A673 (cell line): Measurements from ENCODE around the gene CBX7. TPM values are rescaled to one million over a fixed set of nuclear protein-coding genes. Genes with fewer than 3 reads are reported as not detected.

ENCODE experiments used
- BruUV-seq: library from RNA; stranded (reverse); fragments of 400-500 nt; replicated peaks from 2 replicates; lab custom pipeline; 2021; lab: Mats Ljungman, UMichigan
- CTCF ChIA-PET: fragments of 300-600 bp; sonication (Branson Sonifier 250); formaldehyde crosslinking; loops from one replicate; lab custom pipeline; 2022; ENCODE audit warnings: antibody characterized with exemption; lab: Charles Lee
- POLR2A ChIA-PET: fragments of 300-600 bp; sonication (Branson Sonifier 250); formaldehyde crosslinking; loops from one replicate; lab custom pipeline; 2022; ENCODE audit warnings: antibody characterized with exemption; ENCODE audit not compliant: low non-redundant PET; lab: Charles Lee
- DNase-seq: peaks from one replicate; pipeline ENCODE4 v3.0.0-alpha.2; 2015; ENCODE audit warnings: low spot score
- H3K27ac ChIP-seq: fragments of 200-600 bp; sonication (generic); 2 replicates; pipeline ENCODE4 v1.5.1; 2016; ENCODE audit warnings: mixed run types, low read depth, mild to moderate bottlenecking, mixed read lengths, antibody characterized with exemption, low read length; ENCODE audit not compliant: poor library complexity, severe bottlenecking
- H3K27me3 ChIP-seq: fragments of 200-600 bp; sonication (generic); replicated peaks from 2 replicates; pipeline ENCODE4 v1.6.1; 2017; ENCODE audit warnings: mixed run types, low read depth, mild to moderate bottlenecking, mixed read lengths, antibody characterized with exemption, low read length; ENCODE audit not compliant: insufficient read depth, poor library complexity
- H3K36me3 ChIP-seq: fragments of 200-600 bp; sonication (generic); 2 replicates; pipeline ENCODE4 v1.6.1; 2016; ENCODE audit warnings: mixed run types, mild to moderate bottlenecking, mixed read lengths, antibody characterized with exemption, low read length; ENCODE audit not compliant: insufficient read depth, poor library complexity, severe bottlenecking
- H3K4me1 ChIP-seq: fragments of 200-600 bp; sonication (generic); 2 replicates; pipeline ENCODE4 v1.6.1; 2017; ENCODE audit warnings: mixed run types, mild to moderate bottlenecking, mixed read lengths, antibody characterized with exemption, low read length; ENCODE audit not compliant: insufficient read depth, poor library complexity, severe bottlenecking
- H3K4me3 ChIP-seq: fragments of 200-600 bp; sonication (generic); 2 replicates; pipeline ENCODE4 v1.5.1; 2016; ENCODE audit warnings: low read depth, mixed run types, mild to moderate bottlenecking, mixed read lengths, low read length; ENCODE audit not compliant: poor library complexity, severe bottlenecking
- H3K9me3 ChIP-seq: fragments of 200-600 bp; sonication (generic); 2 replicates; pipeline ENCODE4 v1.6.1; 2016; ENCODE audit warnings: mixed run types, low read depth, mild to moderate bottlenecking, mixed read lengths, antibody characterized with exemption, low read length; ENCODE audit not compliant: poor library complexity, severe bottlenecking
- EZH2 ChIP-seq: fragments of 200-600 bp; sonication (generic); IDR thresholded peaks from 2 replicates; pipeline ENCODE4 v1.6.1; 2017; ENCODE audit warnings: borderline replicate concordance, low read depth, mild to moderate bottlenecking, mixed read lengths, antibody characterized with exemption, low read length; ENCODE audit not compliant: poor library complexity, severe bottlenecking
- intact Hi-C: fragments of 100-400 bp; cut with micrococcal nuclease; formaldehyde crosslinking; loops from one replicate; pipeline ENCODE4 v1.10.0; 2022; ENCODE audit not compliant: unreplicated experiment
- total RNA-seq: library from RNA; stranded (reverse); gene quantifications from 2 replicates; pipeline ENCODE4 v1.2.3, GENCODE V29; 2021
- TF ChIP-seq, protein P1 (sequence below): fragments of 300-800, 200-600 bp; sonication (generic); conservative IDR thresholded peaks from 2 replicates; pipeline ENCODE4 v1.5.1; 2017; ENCODE audit warnings: low read depth, mild to moderate bottlenecking, antibody characterized with exemption, low read length, moderate library complexity, mixed read lengths

Gene CBX7
- total RNA-seq, 1 experiment from 2014 or later = 2.8 TPM

DNA sequence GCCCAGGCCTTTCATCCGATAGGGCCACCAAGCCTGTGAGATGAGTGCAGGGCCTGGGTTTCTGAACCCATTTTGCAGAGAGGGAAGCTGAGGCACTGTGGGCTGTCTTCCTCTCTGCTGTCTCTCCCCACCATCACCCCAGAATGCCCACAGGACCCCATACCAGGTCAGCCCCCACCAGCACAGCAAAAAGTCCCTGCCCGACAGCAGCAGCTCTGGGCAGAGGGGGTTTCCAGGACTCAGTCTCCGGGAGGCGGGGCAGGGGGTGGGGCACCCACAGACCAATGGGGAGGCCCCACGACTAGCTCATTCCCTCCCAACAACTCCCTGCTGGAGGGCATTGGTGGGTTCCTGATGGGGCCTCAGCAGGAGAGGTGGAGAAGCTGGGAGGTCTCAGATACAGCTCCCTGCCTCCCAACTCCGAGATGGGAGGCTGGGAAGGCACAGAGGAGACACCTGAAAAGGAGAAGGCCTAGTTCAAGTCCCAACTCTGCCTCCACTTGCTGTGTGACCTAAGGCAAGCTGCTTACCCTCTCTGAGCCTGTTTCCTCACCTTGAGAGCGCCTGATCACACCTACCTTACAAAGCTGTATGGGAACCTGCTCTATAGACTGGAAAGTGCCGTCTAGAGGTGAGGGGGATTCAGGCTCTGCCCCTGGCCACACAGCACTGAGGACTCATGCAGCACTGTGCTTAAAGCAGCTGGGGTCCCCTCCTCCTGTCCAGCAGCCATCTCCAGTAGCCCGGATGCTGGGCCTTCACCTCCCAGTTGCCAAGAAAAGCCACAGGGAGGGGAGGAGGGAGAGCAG, 3.5 kb downstream of the CBX7 start:
- ChIA-PET CTCF (interaction anchor here (0.6 kb wide), 1 partner anchor 26 kb away, joined by 3 read pairs; no protein-coding TSS in a partner anchor), POLR2A (no interaction called here)
- peaks cover 10% of the 10 kb centered on the region for H3K27me3 ChIP-seq
- H3K36me3 ChIP-seq = no peaks in the 10 kb centered on the region
- TF ChIP-seq EZH2 = no peak
- TF ChIP-seq, protein P1, sequence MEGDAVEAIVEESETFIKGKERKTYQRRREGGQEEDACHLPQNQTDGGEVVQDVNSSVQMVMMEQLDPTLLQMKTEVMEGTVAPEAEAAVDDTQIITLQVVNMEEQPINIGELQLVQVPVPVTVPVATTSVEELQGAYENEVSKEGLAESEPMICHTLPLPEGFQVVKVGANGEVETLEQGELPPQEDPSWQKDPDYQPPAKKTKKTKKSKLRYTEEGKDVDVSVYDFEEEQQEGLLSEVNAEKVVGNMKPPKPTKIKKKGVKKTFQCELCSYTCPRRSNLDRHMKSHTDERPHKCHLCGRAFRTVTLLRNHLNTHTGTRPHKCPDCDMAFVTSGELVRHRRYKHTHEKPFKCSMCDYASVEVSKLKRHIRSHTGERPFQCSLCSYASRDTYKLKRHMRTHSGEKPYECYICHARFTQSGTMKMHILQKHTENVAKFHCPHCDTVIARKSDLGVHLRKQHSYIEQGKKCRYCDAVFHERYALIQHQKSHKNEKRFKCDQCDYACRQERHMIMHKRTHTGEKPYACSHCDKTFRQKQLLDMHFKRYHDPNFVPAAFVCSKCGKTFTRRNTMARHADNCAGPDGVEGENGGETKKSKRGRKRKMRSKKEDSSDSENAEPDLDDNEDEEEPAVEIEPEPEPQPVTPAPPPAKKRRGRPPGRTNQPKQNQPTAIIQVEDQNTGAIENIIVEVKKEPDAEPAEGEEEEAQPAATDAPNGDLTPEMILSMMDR = no peak
- peak; percentile 82 for DNase-seq
- H3K27ac ChIP-seq = peak overlapping the region; percentile 66
- intact Hi-C loops = no loop called here
- H3K4me3 ChIP-seq = no peak overlapping the region
- peaks cover 31% of the 10 kb centered on the region for H3K4me1 ChIP-seq
- BruUV-seq = no TSS peak
- H3K9me3 ChIP-seq = no peaks in the 10 kb centered on the region

DNA sequence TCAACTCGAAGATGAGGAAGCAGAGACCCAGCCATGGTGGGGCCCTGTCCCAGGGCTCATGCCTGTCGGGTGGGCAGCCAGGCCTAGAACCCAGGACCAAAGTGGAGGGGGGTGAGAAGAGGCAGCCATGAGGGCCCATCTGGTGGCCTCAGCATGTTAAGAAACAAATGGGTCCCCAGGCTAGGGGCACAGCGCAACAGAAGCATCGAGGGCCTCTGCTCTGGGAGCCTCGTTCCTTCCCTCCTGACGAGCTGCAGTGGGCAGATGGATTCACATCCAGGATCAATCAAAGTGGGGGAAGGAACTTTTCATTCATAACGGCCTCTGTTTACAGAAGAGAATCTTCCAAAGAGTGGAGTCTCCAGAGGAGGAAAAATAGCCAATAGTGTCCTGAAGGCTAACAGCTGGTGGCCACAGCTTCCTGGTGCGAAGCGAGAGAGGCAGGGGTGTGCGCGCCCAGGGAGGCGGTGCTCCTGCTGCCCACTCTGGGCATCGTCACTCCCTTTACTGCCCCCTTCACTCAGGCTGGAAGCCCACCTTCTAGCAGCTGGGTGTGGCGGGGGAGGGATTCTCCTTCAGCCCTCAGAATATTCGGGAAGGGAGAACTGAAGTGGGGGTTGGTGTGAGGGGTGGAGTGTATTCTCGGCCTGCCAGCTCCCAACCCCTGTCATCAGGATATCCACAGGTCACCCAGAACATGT, 4.3 kb downstream of the CBX7 start:
- Histone ChIP-seq H3K27ac (peak overlapping the region; percentile 66), H3K36me3 (no peaks in the 10 kb centered on the region), H3K4me1 (peaks cover 31% of the 10 kb centered on the region), H3K4me3 (no peak overlapping the region), H3K27me3 (peaks cover 2% of the 10 kb centered on the region), H3K9me3 (no peaks in the 10 kb centered on the region)
- ChIA-PET POLR2A (no interaction called here), CTCF (interaction anchor here (0.6 kb wide), 1 partner anchor 381 kb away, joined by 4 read pairs; no protein-coding TSS in a partner anchor)
- DNase-seq = no peak
- TF ChIP-seq, protein P1 = no peak
- no peak for TF ChIP-seq EZH2
- no TSS peak for BruUV-seq
- intact Hi-C loops = no loop called here

DNA sequence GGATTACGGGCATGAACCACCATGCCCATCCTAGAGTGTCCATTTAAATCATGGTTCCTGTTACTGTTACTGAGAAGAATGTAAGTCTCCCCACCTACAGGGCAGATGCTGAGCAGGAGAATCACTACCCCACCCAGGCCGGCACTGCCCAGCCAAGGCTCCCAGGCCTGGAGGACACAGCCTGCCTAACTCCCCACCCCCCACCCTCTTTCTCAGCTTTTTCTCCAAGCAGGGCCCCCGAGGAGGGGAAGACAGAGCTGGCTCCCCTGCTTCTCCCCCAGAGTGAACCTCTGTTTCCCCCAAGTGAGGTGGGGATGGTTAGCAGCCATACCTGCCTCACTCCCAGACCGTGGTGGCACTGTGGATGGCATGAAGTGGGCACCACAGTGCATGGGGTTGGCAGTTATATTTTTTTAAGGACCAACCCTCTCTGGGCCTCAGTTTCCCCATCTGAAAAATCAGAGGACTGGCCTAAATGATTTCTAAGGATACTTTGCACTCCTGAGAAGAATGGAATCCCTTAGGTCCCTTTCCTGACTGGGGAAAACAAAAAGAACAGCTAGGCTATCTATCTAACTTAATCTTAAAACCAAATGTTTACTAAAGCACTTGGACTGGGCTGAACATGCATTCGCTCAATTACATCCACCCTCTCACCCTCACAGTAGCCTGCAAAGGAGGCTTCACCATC, 5.0 kb downstream of the CBX7 start:
- Histone ChIP-seq H3K27me3 (no peaks in the 10 kb centered on the region), H3K4me3 (no peak overlapping the region), H3K9me3 (no peaks in the 10 kb centered on the region), H3K4me1 (peaks cover 31% of the 10 kb centered on the region), H3K36me3 (no peaks in the 10 kb centered on the region), H3K27ac (peak overlapping the region; percentile 66)
- no TSS peak for BruUV-seq
- intact Hi-C loops = no loop called here
- DNase-seq = no peak
- TF ChIP-seq EZH2 = no peak
- TF ChIP-seq, protein P1 = no peak
- ChIA-PET POLR2A (no interaction called here), CTCF (interaction anchor here (0.6 kb wide), 1 partner anchor 381 kb away, joined by 4 read pairs; no protein-coding TSS in a partner anchor)
